GM12873 (cell line): ENCODE measurements around the gene EXOG.

Experiments used
- CTCF ChIP-seq: IDR thresholded peaks from 2 replicates; pipeline ENCODE4 v1.5.1; 2012; ENCODE audit warnings: low read depth, mild to moderate bottlenecking, moderate library complexity, low read length, control low read depth; ENCODE audit not compliant: insufficient read depth; ENCODE audit errors: missing control alignments

EXOG gene

GRCh38 chr3:38480930-38481329, 15.2 kb upstream of the EXOG start:
- no peak for TF ChIP-seq CTCF

- no peak for TF ChIP-seq CTCF
Observed at GRCh38 chr3:38482951-38483350, 13.2 kb upstream of the EXOG start.

- TF ChIP-seq CTCF = no peak
Observed at GRCh38 chr3:38487323-38487722, 8.8 kb upstream of the EXOG start.

GRCh38 chr3:38488949-38489348, 7.2 kb upstream of the EXOG start:
- no peak for TF ChIP-seq CTCF

- no peak for TF ChIP-seq CTCF
Observed at GRCh38 chr3:38489766-38490165, 6.4 kb upstream of the EXOG start.

- no peak for TF ChIP-seq CTCF
Observed at GRCh38 chr3:38490281-38491030, 5.7 kb upstream of the EXOG start.

GRCh38 chr3:38491215-38491614, 4.9 kb upstream of the EXOG start:
- TF ChIP-seq CTCF = no peak
